HepG2 (cell line): ENCODE measurements around the gene TLE2. TPM values are rescaled to one million over a fixed set of nuclear protein-coding genes. Genes with fewer than 3 reads are reported as not detected.

ENCODE experiments used
- CC2D1A ChIP-seq: sonication (generic); formaldehyde crosslinking; IDR thresholded peaks from 2 replicates; pipeline ENCODE4 v1.8.1; 2023; ENCODE audit warnings: mild to moderate bottlenecking, missing genetic modification reagents
- DDIT3 ChIP-seq: sonication (generic); formaldehyde crosslinking; IDR thresholded peaks from 2 replicates; pipeline ENCODE4 v1.4.0; 2020; ENCODE audit warnings: mild to moderate bottlenecking, missing genetic modification reagents
- DZIP1 ChIP-seq: sonication (generic); formaldehyde crosslinking; IDR thresholded peaks from 2 replicates; pipeline ENCODE4 v1.5.0; 2020; ENCODE audit warnings: mild to moderate bottlenecking, missing genetic modification reagents
- KLF13 ChIP-seq: sonication (generic); formaldehyde crosslinking; IDR thresholded peaks from 2 replicates; pipeline ENCODE4 v1.4.0; 2020; ENCODE audit warnings: mild to moderate bottlenecking, missing genetic modification reagents
- MTA3 ChIP-seq: sonication (generic); formaldehyde crosslinking; IDR thresholded peaks from 2 replicates; pipeline ENCODE4 v1.4.0; 2020; ENCODE audit warnings: missing genetic modification reagents
- NCOA1 ChIP-seq: sonication (generic); formaldehyde crosslinking; IDR thresholded peaks from 2 replicates; pipeline ENCODE4 v1.9.0; 2021; ENCODE audit warnings: missing genetic modification reagents
- NR2F2 ChIP-seq: IDR thresholded peaks from 2 replicates; pipeline ENCODE4 v1.6.1; 2012; ENCODE audit warnings: low read depth, inconsistent platforms, borderline replicate concordance
- PHF21A ChIP-seq: sonication (generic); formaldehyde crosslinking; IDR thresholded peaks from 2 replicates; pipeline ENCODE4 v1.5.0; 2020; ENCODE audit warnings: mild to moderate bottlenecking, missing genetic modification reagents
- POGZ ChIP-seq: sonication (generic); formaldehyde crosslinking; IDR thresholded peaks from 2 replicates; pipeline ENCODE4 v1.4.0; 2020; ENCODE audit warnings: mild to moderate bottlenecking, missing genetic modification reagents
- RFX5 ChIP-seq: IDR thresholded peaks from 2 replicates; pipeline ENCODE4 v1.6.1; 2011; ENCODE audit warnings: low read depth, low read length, improper control_type of control experiment
- SRSF9 ChIP-seq: fragments of 200-400 bp; formaldehyde crosslinking; IDR thresholded peaks from 2 replicates; pipeline ENCODE4 v1.6.1; 2018; ENCODE audit warnings: borderline replicate concordance, mild to moderate bottlenecking, low read depth, low read length; ENCODE audit not compliant: insufficient read depth, poor library complexity, severe bottlenecking
- TRAFD1 ChIP-seq: sonication (generic); formaldehyde crosslinking; IDR thresholded peaks from 2 replicates; pipeline ENCODE4 v1.5.1; 2020; ENCODE audit warnings: missing genetic modification reagents, mild to moderate bottlenecking, borderline replicate concordance
- ZBTB2 ChIP-seq: sonication (generic); formaldehyde crosslinking; IDR thresholded peaks from 2 replicates; pipeline ENCODE4 v1.8.0; 2022; ENCODE audit warnings: low read depth, missing genetic modification reagents
- ZHX1 ChIP-seq: sonication (generic); formaldehyde crosslinking; IDR thresholded peaks from 2 replicates; pipeline ENCODE4 v1.8.1; 2022; ENCODE audit warnings: low read depth, mild to moderate bottlenecking, missing genetic modification reagents
- ZNF704 ChIP-seq: sonication (generic); formaldehyde crosslinking; IDR thresholded peaks from 2 replicates; pipeline ENCODE4 v1.8.1; 2023; ENCODE audit warnings: mild to moderate bottlenecking, inconsistent platforms, moderate library complexity, missing genetic modification reagents, borderline replicate concordance
- ZNF780A ChIP-seq: sonication (generic); formaldehyde crosslinking; IDR thresholded peaks from 2 replicates; pipeline ENCODE4 v1.8.0; 2022; ENCODE audit warnings: mild to moderate bottlenecking, missing genetic modification reagents, moderate library complexity
- ZNF782 ChIP-seq: sonication (generic); formaldehyde crosslinking; IDR thresholded peaks from 2 replicates; pipeline ENCODE4 v1.4.0; 2020; ENCODE audit warnings: missing genetic modification reagents, mild to moderate bottlenecking, borderline replicate concordance
- ZNF841 ChIP-seq: sonication (generic); formaldehyde crosslinking; IDR thresholded peaks from 2 replicates; pipeline ENCODE4 v1.8.1; 2023; ENCODE audit warnings: missing genetic modification reagents, borderline replicate concordance
- ZSCAN25 ChIP-seq: sonication (generic); formaldehyde crosslinking; IDR thresholded peaks from 2 replicates; pipeline ENCODE4 v1.8.0; 2022; ENCODE audit warnings: mild to moderate bottlenecking, missing genetic modification reagents
- polyA plus RNA-seq, 8 experiments: library from polyadenylated mRNA; depleted of rRNA in 3 of 8; stranded (reverse) in 7 of 8; unstranded in 1 of 8; fragments of >200 nt; fragmentation: Illumina TruSeq in 4 of 8; extraction: Trizol in 4 of 8; gene quantifications; 2 replicates each; pipeline versions ENCODE4 v1.2.1 to v1.2.3, GENCODE V29; 2011 to 2016; ENCODE audit warnings: low read depth in 4 of 8, missing spikeins in 1 of 8, mixed read lengths in 1 of 8; ENCODE audit not compliant: insufficient read depth in 1 of 8
- total RNA-seq, 5 experiments: library from RNA; depleted of rRNA; stranded (reverse); fragments of >200 nt; fragmentation: Illumina TruSeq; extraction: Trizol; gene quantifications; 2 replicates each; pipeline ENCODE4 v1.2.3, GENCODE V29; 2016; ENCODE audit warnings: low read depth in 1 of 5

Gene TLE2
- total and polyA plus RNA-seq, 2 of the 13 experiments (the other 11 are each of a cell fraction or from before 2014, with no cell fraction given) = 0.07 to 0.81 TPM

GRCh38 chr19:3065675-3066357 is 36.7 kb upstream of the TLE2 start (continued):
- TF ChIP-seq ZNF780A (CRISPR knock-in tag) (no peak; the same call in 1 of the 2 replicates), SRSF9 (no peak), PHF21A (CRISPR knock-in tag) (peak; percentile 83), ZSCAN25 (CRISPR knock-in tag) (peak; percentile 89), ZNF704 (CRISPR knock-in tag) (no peak), DDIT3 (CRISPR knock-in tag) (no peak), NCOA1 (CRISPR knock-in tag) (no peak), ZHX1 (no peak), TRAFD1 (CRISPR knock-in tag) (no peak), DZIP1 (no peak), RFX5 (no peak), ZNF841 (no peak), KLF13 (CRISPR knock-in tag) (no peak), NR2F2 (no peak), ZNF782 (no peak), MTA3 (no peak), ZBTB2 (no peak; the same call in 1 of the 2 replicates), POGZ (peak; percentile 42; the same call in 1 of the 2 replicates), CC2D1A (CRISPR knock-in tag) (no peak)
